Uterus (tissue), 4 donors: ENCODE results near the gene SLX4IP. TPM values are rescaled to one million over a fixed set of nuclear protein-coding genes. Genes with fewer than 3 reads are reported as not detected.

Source experiments
- DNase-seq, 2 donors: peaks; one replicate each; pipeline ENCODE4 v3.0.0-alpha.2; 2019 to 2020
- H3K27ac ChIP-seq, 2 donors: fragments of 200-600 bp; sonication (generic); 1 replicate in 1 of 2; 2 replicates in 1 of 2; pipeline ENCODE4 v1.5.1; 2016 to 2018
- H3K27me3 ChIP-seq, 2 donors: fragments of 200-600 bp; sonication (generic); one replicate each; pipeline ENCODE4 v1.5.1; 2018 to 2019; ENCODE audit warnings: control low read depth in 1 of 2
- H3K36me3 ChIP-seq, 2 donors: fragments of 200-600 bp; sonication (generic); one replicate each; pipeline ENCODE4 v1.5.1; 2019; ENCODE audit warnings: control low read depth in 1 of 2
- H3K4me1 ChIP-seq, 2 donors: fragments of 200-600 bp; sonication (generic); one replicate each; pipeline ENCODE4 v1.5.1; 2018 to 2019; ENCODE audit warnings: control low read depth in 1 of 2
- H3K4me3 ChIP-seq, 2 donors: fragments of 200-600 bp; sonication (generic); 1 replicate in 1 of 2; 2 replicates in 1 of 2; pipeline ENCODE4 v1.5.1; 2018 to 2019; ENCODE audit warnings: mild to moderate bottlenecking in 1 of 2
- H3K9me3 ChIP-seq, 2 donors: fragments of 200-600 bp; sonication (generic); one replicate each; pipeline ENCODE4 v1.5.1; 2019; ENCODE audit warnings: control low read depth in 1 of 2
- CTCF ChIP-seq, 4 experiments: fragments of 200-600 bp in 2 of 4; fragments of 450-650 bp in 2 of 4; sonication (generic) in 2 of 4; IDR thresholded peaks; one replicate each; pipeline ENCODE4 v1.5.1; 2016 to 2019; ENCODE audit warnings: antibody characterized with exemption in 4 of 4, mild to moderate bottlenecking in 2 of 4, moderate library complexity in 1 of 4
- POLR2A ChIP-seq, 2 donors: fragments of 450-650 bp; IDR thresholded peaks; one replicate each; pipeline ENCODE4 v1.6.1; 2016; ENCODE audit warnings: antibody characterized with exemption in 2 of 2, mild to moderate bottlenecking in 1 of 2, moderate library complexity in 1 of 2
- intact Hi-C: fragments of 100-400 bp; cut with DNase I; formaldehyde crosslinking; loops from one replicate; pipeline ENCODE4 v1.15.1; 2023; ENCODE audit warnings: low total_unique reads
- total RNA-seq, 4 donors: library from RNA; depleted of rRNA in 3 of 4; stranded (reverse); fragments of >200 nt in 3 of 4; gene quantifications; one replicate each; pipeline versions ENCODE4 v1.1.0 to v1.2.4, GENCODE V29; 2014 to 2023
- donor health status: DM: yes; HTN: yes; CAD: no.

Gene SLX4IP
- total RNA-seq, 4 donors from 2014 or later, result 0.51 to 7.1 (median 2.0) TPM

GRCh38 chr20:10540636-10541493, 105.8 kb downstream of the SLX4IP start:
- Histone ChIP-seq H3K4me3 (no peak overlapping the region), H3K9me3 (no peaks in the 10 kb centered on the region), H3K27me3 (no peaks in the 10 kb centered on the region), H3K4me1 (no peaks in the 10 kb centered on the region), H3K27ac (peak overlapping the region; percentile 50 to 54), H3K36me3 (no peaks in the 10 kb centered on the region)
- TF ChIP-seq POLR2A (IDR thresholded peaks at IDR 0.05) (peak in 1 of 2 donors; percentile 8), CTCF (IDR thresholded peaks at IDR 0.05) (no peak)
- intact Hi-C loops, result no loop called here
- no peak for DNase-seq

GRCh38 chr20:10541668-10542411, 106.7 kb downstream of the SLX4IP start:
- H3K27ac ChIP-seq, result peak overlapping the region in 1 of 2 donors; percentile 50
- H3K4me3 ChIP-seq, result no peak overlapping the region
- no peaks in the 10 kb centered on the region for H3K4me1 ChIP-seq
- H3K27me3 ChIP-seq, result no peaks in the 10 kb centered on the region
- no peak for DNase-seq
- TF ChIP-seq CTCF (IDR thresholded peaks at IDR 0.05) (no peak), POLR2A (IDR thresholded peaks at IDR 0.05) (no peak)
- no peaks in the 10 kb centered on the region for H3K36me3 ChIP-seq
- H3K9me3 ChIP-seq, result no peaks in the 10 kb centered on the region
- intact Hi-C loops, result no loop called here

DNA sequence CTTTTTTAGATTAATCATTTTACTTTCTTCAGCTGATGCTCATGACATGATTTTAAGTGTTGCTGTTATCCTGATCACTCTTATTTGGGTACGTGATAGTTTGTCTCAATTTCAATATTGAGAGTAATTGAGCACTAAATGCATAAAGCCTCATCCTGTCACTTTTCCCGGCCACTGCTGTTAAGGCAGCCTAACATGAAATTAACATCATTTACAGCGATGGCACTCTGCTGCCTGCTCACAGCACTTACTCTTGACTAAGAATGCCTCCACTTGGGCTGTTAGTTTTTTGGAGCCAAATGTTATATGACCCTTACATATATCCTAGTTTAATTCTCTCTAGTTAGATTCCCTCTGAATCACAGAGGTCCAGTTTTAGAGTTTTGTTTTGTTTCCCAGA, 107.3 kb downstream of the SLX4IP start:
- DNase-seq, result no peak
- H3K9me3 ChIP-seq, result no peaks in the 10 kb centered on the region
- intact Hi-C loops, result no loop called here
- H3K27ac ChIP-seq, result no peak overlapping the region
- H3K36me3 ChIP-seq, result no peaks in the 10 kb centered on the region
- H3K4me3 ChIP-seq, result no peak overlapping the region
- no peak for TF ChIP-seq CTCF (IDR thresholded peaks at IDR 0.05)
- no peak for TF ChIP-seq POLR2A (IDR thresholded peaks at IDR 0.05)
- H3K27me3 ChIP-seq, result no peaks in the 10 kb centered on the region
- no peaks in the 10 kb centered on the region for H3K4me1 ChIP-seq

DNA sequence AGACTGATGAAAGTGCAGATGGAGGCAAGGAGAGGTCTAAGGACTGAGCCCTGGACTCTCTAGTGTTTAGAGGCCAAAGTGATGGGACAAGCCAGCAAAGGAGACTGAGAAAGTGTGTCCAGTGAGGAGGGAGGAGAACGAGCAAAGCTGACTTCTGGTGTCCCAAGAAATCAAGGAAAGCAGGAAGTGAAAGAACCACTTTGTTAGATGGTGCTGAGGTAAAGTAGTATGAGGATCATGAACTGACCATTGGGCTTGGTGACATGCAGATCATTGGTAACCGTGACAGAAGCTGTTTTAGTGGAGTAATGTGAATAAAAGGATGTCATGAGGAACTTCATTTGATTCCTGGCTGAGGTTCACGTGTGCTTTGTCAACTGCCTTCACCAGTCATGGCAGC, 108.4 kb downstream of the SLX4IP start:
- H3K4me3 ChIP-seq, result no peak overlapping the region
- no peaks in the 10 kb centered on the region for H3K4me1 ChIP-seq
- no peaks in the 10 kb centered on the region for H3K36me3 ChIP-seq
- H3K9me3 ChIP-seq, result no peaks in the 10 kb centered on the region
- no peaks in the 10 kb centered on the region for H3K27me3 ChIP-seq
- TF ChIP-seq POLR2A (IDR thresholded peaks at IDR 0.05) (no peak), CTCF (IDR thresholded peaks at IDR 0.05) (no peak)
- H3K27ac ChIP-seq, result no peak overlapping the region
- DNase-seq, result no peak
- intact Hi-C loops, result no loop called here
